Measurements from ENCODE around the gene ADGRB3. TPM values are rescaled to one million over a fixed set of nuclear protein-coding genes. Genes with fewer than 3 reads are reported as not detected.
"Not testable (repeated sequence)": the region's sequence is repeated elsewhere in the genome, so short reads cannot be mapped to it uniquely, and the experiment has no call there.

ADGRB3 gene
- total RNA-seq, 1 donor from 2014 or later = 3.5 TPM

DNA sequence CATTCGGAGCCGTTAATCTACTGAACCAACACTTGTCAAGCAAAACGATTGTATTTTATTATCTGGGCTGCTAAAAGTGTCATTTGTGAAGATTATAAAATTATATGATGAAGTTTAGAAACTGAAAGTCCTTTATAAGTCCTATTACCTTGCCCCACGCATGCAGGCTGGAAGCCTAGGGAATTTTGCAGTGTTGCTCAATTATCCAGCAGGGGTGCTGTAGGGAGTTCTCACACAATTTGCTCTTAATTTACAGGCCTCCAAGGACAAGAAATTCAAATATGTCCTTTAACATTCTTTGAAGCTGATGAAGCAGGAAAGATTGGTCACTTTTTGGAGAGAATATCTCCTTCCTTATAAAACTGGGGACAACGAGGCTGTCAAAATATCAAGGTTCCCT, 792.8 kb downstream of the ADGRB3 start:
- H3K9me3 ChIP-seq = no peaks in the 10 kb centered on the region
- intact Hi-C loops (cut with DNase I) = no loop called here
- TF ChIP-seq, protein P1, sequence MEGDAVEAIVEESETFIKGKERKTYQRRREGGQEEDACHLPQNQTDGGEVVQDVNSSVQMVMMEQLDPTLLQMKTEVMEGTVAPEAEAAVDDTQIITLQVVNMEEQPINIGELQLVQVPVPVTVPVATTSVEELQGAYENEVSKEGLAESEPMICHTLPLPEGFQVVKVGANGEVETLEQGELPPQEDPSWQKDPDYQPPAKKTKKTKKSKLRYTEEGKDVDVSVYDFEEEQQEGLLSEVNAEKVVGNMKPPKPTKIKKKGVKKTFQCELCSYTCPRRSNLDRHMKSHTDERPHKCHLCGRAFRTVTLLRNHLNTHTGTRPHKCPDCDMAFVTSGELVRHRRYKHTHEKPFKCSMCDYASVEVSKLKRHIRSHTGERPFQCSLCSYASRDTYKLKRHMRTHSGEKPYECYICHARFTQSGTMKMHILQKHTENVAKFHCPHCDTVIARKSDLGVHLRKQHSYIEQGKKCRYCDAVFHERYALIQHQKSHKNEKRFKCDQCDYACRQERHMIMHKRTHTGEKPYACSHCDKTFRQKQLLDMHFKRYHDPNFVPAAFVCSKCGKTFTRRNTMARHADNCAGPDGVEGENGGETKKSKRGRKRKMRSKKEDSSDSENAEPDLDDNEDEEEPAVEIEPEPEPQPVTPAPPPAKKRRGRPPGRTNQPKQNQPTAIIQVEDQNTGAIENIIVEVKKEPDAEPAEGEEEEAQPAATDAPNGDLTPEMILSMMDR (IDR thresholded peaks at IDR 0.05) = no peak
- H3K27me3 ChIP-seq = no peaks in the 10 kb centered on the region
- ATAC-seq (no peak), DNase-seq (no peak)
- no peaks in the 10 kb centered on the region for H3K36me3 ChIP-seq
- no peaks in the 10 kb centered on the region for H3K4me1 ChIP-seq
- H3K4me3 ChIP-seq = no peak overlapping the region
- no peak overlapping the region for H3K27ac ChIP-seq

GRCh38 chr6:69432168-69432567, 797.1 kb downstream of the ADGRB3 start:
- H3K27me3 ChIP-seq; H3K27ac ChIP-seq; H3K4me1 ChIP-seq; H3K36me3 ChIP-seq; DNase-seq; H3K4me3 ChIP-seq; H3K9me3 ChIP-seq; ATAC-seq; intact Hi-C loops (cut with DNase I): not testable (repeated sequence)

DNA sequence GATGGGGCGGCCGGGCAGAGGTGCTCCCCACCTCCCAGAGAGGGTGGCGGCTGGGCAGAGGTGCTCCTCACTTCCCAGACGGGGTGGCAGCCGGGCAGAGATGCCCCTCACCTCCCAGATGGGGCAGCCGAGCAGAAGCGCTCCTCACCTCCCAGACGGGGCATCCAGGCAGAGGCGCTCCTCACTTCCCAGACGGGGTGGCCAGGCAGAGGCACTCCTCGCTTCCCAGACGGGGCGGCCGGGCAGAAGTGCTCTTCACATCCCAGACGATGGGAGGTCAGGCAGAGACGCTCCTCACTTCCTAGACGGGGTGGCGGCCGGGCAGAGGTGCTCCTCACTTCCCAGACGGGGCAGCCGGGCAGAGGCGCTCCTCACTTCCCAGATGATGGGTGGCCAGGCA, 798.0 kb downstream of the ADGRB3 start:
- H3K4me1 ChIP-seq; H3K36me3 ChIP-seq; intact Hi-C loops (cut with DNase I); H3K27me3 ChIP-seq; H3K4me3 ChIP-seq; H3K27ac ChIP-seq; ATAC-seq; DNase-seq; H3K9me3 ChIP-seq: not testable (repeated sequence)

GRCh38 chr6:69438113-69438512, 803.0 kb downstream of the ADGRB3 start:
- DNase-seq (no peak), ATAC-seq (no peak)
- H3K4me1 ChIP-seq = no peaks in the 10 kb centered on the region
- H3K4me3 ChIP-seq = no peak overlapping the region
- H3K36me3 ChIP-seq = no peaks in the 10 kb centered on the region
- no peaks in the 10 kb centered on the region for H3K9me3 ChIP-seq
- intact Hi-C loops (cut with DNase I) = no loop called here
- no peaks in the 10 kb centered on the region for H3K27me3 ChIP-seq
- TF ChIP-seq, protein P1 (IDR thresholded peaks at IDR 0.05) = no peak
- no peak overlapping the region for H3K27ac ChIP-seq

Data from upper lobe of right lung (tissue), 1 donor.